GM19238 (cell line): ENCODE results near the gene UQCC2.

Experiments used
- DNase-seq: peaks from one replicate; pipeline ENCODE4 v3.0.0; 2011; ENCODE audit warnings: low spot score; ENCODE audit not compliant: insufficient read length

The UQCC2 gene

GRCh38 chr6:33677143-33677660 is 34.3 kb downstream of the UQCC2 start:
- no peak for DNase-seq

GRCh38 chr6:33676416-33677142 is 34.9 kb downstream of the UQCC2 start:
- no peak for DNase-seq

- DNase-seq, result no peak
These were observed 35.5 kb downstream of the UQCC2 start for GRCh38 chr6:33675968-33676367.

- DNase-seq, result no peak
These were observed 37.6 kb downstream of the UQCC2 start for GRCh38 chr6:33673851-33674250.

GRCh38 chr6:33672808-33673207 is 38.7 kb downstream of the UQCC2 start:
- no peak for DNase-seq

GRCh38 chr6:33671744-33672072 is 39.8 kb downstream of the UQCC2 start:
- DNase-seq, result no peak

- no peak for DNase-seq
These were observed 40.3 kb downstream of the UQCC2 start for GRCh38 chr6:33670971-33671743.

GRCh38 chr6:33670086-33670660 is 41.3 kb downstream of the UQCC2 start:
- DNase-seq, result no peak

- DNase-seq, result no peak
These were observed 42.6 kb downstream of the UQCC2 start for GRCh38 chr6:33668914-33669313.

- DNase-seq, result no peak
These were observed 43.2 kb downstream of the UQCC2 start for GRCh38 chr6:33668328-33668727.

- DNase-seq, result no peak
These were observed 43.7 kb downstream of the UQCC2 start for GRCh38 chr6:33667776-33668175.

GRCh38 chr6:33667072-33667471 is 44.4 kb downstream of the UQCC2 start:
- DNase-seq, result no peak

GRCh38 chr6:33665957-33666356 is 45.5 kb downstream of the UQCC2 start:
- DNase-seq, result no peak

- DNase-seq, result no peak
These were observed 46.9 kb downstream of the UQCC2 start for GRCh38 chr6:33664506-33665057.

GRCh38 chr6:33663727-33664449 is 47.6 kb downstream of the UQCC2 start:
- no peak for DNase-seq

GRCh38 chr6:33663028-33663427 is 48.5 kb downstream of the UQCC2 start:
- no peak for DNase-seq

- no peak for DNase-seq
These were observed 49.2 kb downstream of the UQCC2 start for GRCh38 chr6:33662318-33662717.

GRCh38 chr6:33661106-33661838 is 50.2 kb downstream of the UQCC2 start:
- DNase-seq, result no peak

- no peak for DNase-seq
These were observed 51.5 kb downstream of the UQCC2 start for GRCh38 chr6:33659986-33660385.

GRCh38 chr6:33658982-33659689 is 52.4 kb downstream of the UQCC2 start:
- DNase-seq, result no peak
